Ovary (tissue), 3 donors: Measurements from ENCODE around the gene NUF2.

Experiments used
- EP300 ChIP-seq: sonication (generic); formaldehyde crosslinking; IDR thresholded peaks from one replicate; pipeline ENCODE4 v1.6.1; 2017; ENCODE audit warnings: antibody characterized with exemption
- TF ChIP-seq, protein P1 (sequence below), 3 donors: fragments of 450-650 bp in 2 of 3; fragments of 200-600 bp in 1 of 3; IDR thresholded peaks; one replicate each; pipeline versions ENCODE4 v1.5.1 to v1.8.0; 2016 to 2022; ENCODE audit warnings: antibody characterized with exemption in 3 of 3, mild to moderate bottlenecking in 1 of 3
- donor health status: DM: no; HTN: no; CAD: no.

DNA sequence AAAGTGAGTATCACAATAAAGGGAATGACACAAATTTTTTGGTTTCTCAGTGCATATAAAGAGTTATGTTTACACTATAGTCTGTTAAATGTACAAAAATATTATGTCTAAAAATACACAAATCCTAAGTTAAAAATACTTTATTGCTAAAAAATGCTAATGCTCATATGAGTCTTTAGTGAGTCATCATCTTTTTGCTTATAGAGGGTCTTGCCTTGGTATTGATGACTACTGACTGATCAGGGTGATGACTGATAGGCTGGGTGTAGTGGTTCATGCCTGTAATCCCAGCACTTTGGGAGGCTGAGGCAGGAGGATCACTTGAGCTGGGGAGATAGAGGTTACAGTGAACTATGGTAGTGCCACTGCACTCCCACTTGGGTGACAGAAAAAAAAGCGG is 12.9 kb upstream of the NUF2 start:
- TF ChIP-seq, protein P1, sequence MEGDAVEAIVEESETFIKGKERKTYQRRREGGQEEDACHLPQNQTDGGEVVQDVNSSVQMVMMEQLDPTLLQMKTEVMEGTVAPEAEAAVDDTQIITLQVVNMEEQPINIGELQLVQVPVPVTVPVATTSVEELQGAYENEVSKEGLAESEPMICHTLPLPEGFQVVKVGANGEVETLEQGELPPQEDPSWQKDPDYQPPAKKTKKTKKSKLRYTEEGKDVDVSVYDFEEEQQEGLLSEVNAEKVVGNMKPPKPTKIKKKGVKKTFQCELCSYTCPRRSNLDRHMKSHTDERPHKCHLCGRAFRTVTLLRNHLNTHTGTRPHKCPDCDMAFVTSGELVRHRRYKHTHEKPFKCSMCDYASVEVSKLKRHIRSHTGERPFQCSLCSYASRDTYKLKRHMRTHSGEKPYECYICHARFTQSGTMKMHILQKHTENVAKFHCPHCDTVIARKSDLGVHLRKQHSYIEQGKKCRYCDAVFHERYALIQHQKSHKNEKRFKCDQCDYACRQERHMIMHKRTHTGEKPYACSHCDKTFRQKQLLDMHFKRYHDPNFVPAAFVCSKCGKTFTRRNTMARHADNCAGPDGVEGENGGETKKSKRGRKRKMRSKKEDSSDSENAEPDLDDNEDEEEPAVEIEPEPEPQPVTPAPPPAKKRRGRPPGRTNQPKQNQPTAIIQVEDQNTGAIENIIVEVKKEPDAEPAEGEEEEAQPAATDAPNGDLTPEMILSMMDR (IDR thresholded peaks at IDR 0.05) = no peak
- TF ChIP-seq EP300 = no peak
